ENCODE data around the gene BCL2L11.

GRCh38 chr2:111192776-111193368, 72.2 kb downstream of the BCL2L11 start:
- TF ChIP-seq REST (IDR thresholded peaks at IDR 0.05; ENCODE audit: unreplicated experiment): no peak
- TF ChIP-seq CTCF (conservative IDR thresholded peaks at IDR 0.05; ENCODE audit: low read depth in 2 of 2): no peak
